GDM1 (cell line): Measurements from ENCODE around the gene IRAK1BP1.
"Not testable (repeated sequence)": the region's sequence is repeated elsewhere in the genome, so short reads cannot be mapped to it uniquely, and the experiment has no call there.

Experiments used
- DNase-seq: peaks from one replicate; lab custom pipeline; 2025; lab: John Stamatoyannopoulos, UW

The IRAK1BP1 gene

GRCh38 chr6:78867370-78868040, at the start of gene IRAK1BP1:
TSS of gene IRAK1BP1 (plus strand) at chr6:78867551. CDS start at chr6:78867577, 26 bp downstream.
- DNase-seq: peak; percentile 70

- DNase-seq: no peak
Observed at GRCh38 chr6:78824045-78824444, 43.3 kb upstream of the IRAK1BP1 start.

- DNase-seq: no peak
Observed at GRCh38 chr6:78829407-78829806, 37.9 kb upstream of the IRAK1BP1 start.

- DNase-seq: no peak
Observed at GRCh38 chr6:78830805-78831204, 36.5 kb upstream of the IRAK1BP1 start.

GRCh38 chr6:78831492-78831891, 35.9 kb upstream of the IRAK1BP1 start:
- no peak for DNase-seq

- no peak for DNase-seq
Observed at GRCh38 chr6:78832091-78832808, 35.1 kb upstream of the IRAK1BP1 start.

GRCh38 chr6:78835817-78836216, 31.5 kb upstream of the IRAK1BP1 start:
- DNase-seq: no peak

GRCh38 chr6:78836598-78836997, 30.8 kb upstream of the IRAK1BP1 start:
- no peak for DNase-seq

GRCh38 chr6:78841111-78841510, 26.2 kb upstream of the IRAK1BP1 start:
- DNase-seq: no peak

- DNase-seq: no peak
Observed at GRCh38 chr6:78842953-78843352, 24.4 kb upstream of the IRAK1BP1 start.

- no peak for DNase-seq
Observed at GRCh38 chr6:78844899-78845298, 22.5 kb upstream of the IRAK1BP1 start.

- DNase-seq: no peak
Observed at GRCh38 chr6:78845567-78845966, 21.8 kb upstream of the IRAK1BP1 start.

GRCh38 chr6:78850621-78851020, 16.7 kb upstream of the IRAK1BP1 start:
- no peak for DNase-seq

GRCh38 chr6:78851156-78851555, 16.2 kb upstream of the IRAK1BP1 start:
- DNase-seq: no peak

GRCh38 chr6:78854546-78854945, 12.8 kb upstream of the IRAK1BP1 start:
- DNase-seq: no peak

- DNase-seq: not testable (repeated sequence)
Observed at GRCh38 chr6:78858339-78858938, 8.9 kb upstream of the IRAK1BP1 start.

- no peak for DNase-seq
Observed at GRCh38 chr6:78861509-78861908, 5.8 kb upstream of the IRAK1BP1 start.

GRCh38 chr6:78863576-78863975, 3.8 kb upstream of the IRAK1BP1 start:
- DNase-seq: no peak

- no peak for DNase-seq
Observed at GRCh38 chr6:78864957-78865356, 2.4 kb upstream of the IRAK1BP1 start.

- no peak for DNase-seq
Observed at GRCh38 chr6:78867020-78867369, 356 bp upstream of the IRAK1BP1 start.

- no peak for DNase-seq
Observed at GRCh38 chr6:78868116-78868515, 765 bp downstream of the IRAK1BP1 start.

- DNase-seq: no peak
Observed at GRCh38 chr6:78875505-78875904, 8.2 kb downstream of the IRAK1BP1 start.

GRCh38 chr6:78883651-78884050, 16.3 kb downstream of the IRAK1BP1 start:
- DNase-seq: no peak
